ENCODE measurements around the gene ZNF638. TPM values are rescaled to one million over a fixed set of nuclear protein-coding genes. Genes with fewer than 3 reads are reported as not detected.

The ZNF638 gene
- total and polyA plus RNA-seq, 2 of the 4 experiments (the other 2 are of a cell fraction): 46.4 to 129 TPM

- no peak overlapping the region for H2BK15ac ChIP-seq (ENCODE audit: low read depth, low read length)
- no peak overlapping the region for H2AK5ac ChIP-seq (ENCODE audit: low read depth, low read length)
- H2BK120ac ChIP-seq (ENCODE audit: low read depth, low read length): no peak overlapping the region
- H3K4me1 ChIP-seq (ENCODE audit: control insufficient read depth, insufficient read depth, low read length): peaks cover 2% of the 10 kb centered on the region; the same call in 1 of the 2 replicates
- H2BK5ac ChIP-seq (ENCODE audit: low read depth, low read length, poor library complexity, severe bottlenecking): no peak overlapping the region
- H3K9me1 ChIP-seq (ENCODE audit: insufficient read depth, low read length): peaks cover 6% of the 10 kb centered on the region; the same call in 1 of the 2 replicates
- ATAC-seq (ENCODE audit: low read depth): no peak
- no peak overlapping the region for H2BK20ac ChIP-seq (ENCODE audit: low read depth, low read length)
- no peaks in the 10 kb centered on the region for H3K9me3 ChIP-seq (ENCODE audit: control insufficient read depth, insufficient read depth, low read length)
- H4K91ac ChIP-seq (ENCODE audit: insufficient read depth, low read depth, low read length): no peak overlapping the region
- H3K9ac ChIP-seq (ENCODE audit: low read depth, low read length): no peak overlapping the region
- H4K20me1 ChIP-seq (ENCODE audit: insufficient read depth, low read length): peaks cover 75% of the 10 kb centered on the region
- POLR2A ChIA-PET (ENCODE audit: unreplicated experiment): no interaction called here
- dilution Hi-C loops (cut with HindIII; ENCODE audit: low sequenced_read_pairs, unreplicated experiment) (no loop called here), in situ Hi-C loops (cut with MboI; ENCODE audit: low sequenced_read_pairs) (no loop called here), intact Hi-C loops (cut with micrococcal nuclease) (loop anchor here (10.0 kb wide), 1 partner anchor 202 kb away; the partner anchor contains the start of genes MCEE and MPHOSPH10)
- H3K4ac ChIP-seq (ENCODE audit: low read depth, low read length): no peak overlapping the region
- H2AFZ ChIP-seq (replicated peaks; ENCODE audit: low read length, poor library complexity): no peak overlapping the region
- H3K79me1 ChIP-seq (ENCODE audit: low read depth in 1 of 2, low read length in 2 of 2): peaks cover 19 to 55% of the 10 kb centered on the region in 2 experiments
- CTCF ChIA-PET: interaction anchor here (0.7 kb wide), 1 partner anchor 19 kb away, joined by 3 read pairs; no protein-coding TSS in a partner anchor
- no peak overlapping the region for H2AK9ac ChIP-seq (replicated peaks; ENCODE audit: low read depth, low read length, poor library complexity)
- H3K14ac ChIP-seq (replicated peaks; ENCODE audit: low read depth, low read length): no peak overlapping the region
- no peak overlapping the region for H3K4me2 ChIP-seq (ENCODE audit: low read depth, low read length)
- BruUV-seq (replicated peaks): no TSS peak
- H4K5ac ChIP-seq (ENCODE audit: low read depth, low read length): no peak overlapping the region
- no peak overlapping the region for H3K56ac ChIP-seq (ENCODE audit: extremely low read depth, insufficient read depth, low read length)
- H3K27me3 ChIP-seq (ENCODE audit: control insufficient read depth, insufficient read depth, low read length): no peaks in the 10 kb centered on the region
- H3K18ac ChIP-seq (ENCODE audit: low read depth, low read length): no peak overlapping the region
- H4K8ac ChIP-seq (ENCODE audit: low read depth in 2 of 2, low read length in 2 of 2): no peak overlapping the region
- peak; percentile 41 for DNase-seq
- no peak overlapping the region for H3K4me3 ChIP-seq (ENCODE audit: insufficient read depth, low read depth, low read length)
- TF ChIP-seq FOS (IDR thresholded peaks at IDR 0.05; ENCODE audit: low read depth, low read length) (no peak), RAD21 (IDR thresholded peaks at IDR 0.05; ENCODE audit: low read length) (no peak), POLR2A (IDR thresholded peaks at IDR 0.05; ENCODE audit: low read depth, low read length) (no peak), CEBPB (IDR thresholded peaks at IDR 0.05; ENCODE audit: low read depth, low read length) (peak; percentile 82), CTCF (conservative IDR thresholded peaks at IDR 0.05; ENCODE audit: low read depth, low read length) (no peak), MXI1 (IDR thresholded peaks at IDR 0.05; ENCODE audit: borderline replicate concordance, low read depth, low read length) (no peak)
- no peak overlapping the region for H3K27ac ChIP-seq (ENCODE audit: insufficient read depth, low read length)
- H3K36me3 ChIP-seq (ENCODE audit: control insufficient read depth, insufficient read depth, low read length): peaks cover 3% of the 10 kb centered on the region; the same call in 1 of the 2 replicates
- no peak overlapping the region for H3K23ac ChIP-seq (ENCODE audit: low read depth, low read length)
These were observed 5.2 kb downstream of the ZNF638 start for GRCh38 chr2:71336802-71337201.

Measured in IMR-90 (cell line).